Stimulated activated CD4-positive, alpha-beta T cell treated with anti-CD3 and anti-CD28 coated beads, TNF-alpha, amount 100 ng/mL, for 1 hour (primary cell): ENCODE data around the gene MMP2.

Experiments
- DNase-seq, 3 donors: peaks; one replicate each; pipeline ENCODE4 v3.0.0-alpha.2; 2020; ENCODE audit warnings: low read depth in 3 of 3, low spot score in 1 of 3

The MMP2 gene

GRCh38 chr16:55478827-55479429 lies at the start of gene MMP2:
MMP2 (plus strand) TSS chr16:55479198; CDS start chr16:55479480, 282 bp downstream.
- no peak for DNase-seq

- no peak for DNase-seq
Observed at GRCh38 chr16:55433030-55433429, 46.0 kb upstream of the MMP2 start.

- no peak for DNase-seq
Observed at GRCh38 chr16:55433535-55433934, 45.5 kb upstream of the MMP2 start.

- DNase-seq: no peak
Observed at GRCh38 chr16:55434000-55434399, 45.0 kb upstream of the MMP2 start.

GRCh38 chr16:55435387-55435786 lies 43.6 kb upstream of the MMP2 start:
- DNase-seq: no peak

GRCh38 chr16:55436587-55436986 lies 42.4 kb upstream of the MMP2 start:
- no peak for DNase-seq

GRCh38 chr16:55437625-55438024 lies 41.4 kb upstream of the MMP2 start:
- no peak for DNase-seq

GRCh38 chr16:55438281-55438680 lies 40.7 kb upstream of the MMP2 start:
- no peak for DNase-seq

GRCh38 chr16:55439101-55439690 lies 39.8 kb upstream of the MMP2 start:
- no peak for DNase-seq

GRCh38 chr16:55443434-55444346 lies 35.3 kb upstream of the MMP2 start:
- DNase-seq: no peak

GRCh38 chr16:55444754-55445485 lies 34.1 kb upstream of the MMP2 start:
- no peak for DNase-seq

GRCh38 chr16:55447231-55447630 lies 31.8 kb upstream of the MMP2 start:
- no peak for DNase-seq

GRCh38 chr16:55452996-55453395 lies 26.0 kb upstream of the MMP2 start:
- DNase-seq: no peak

GRCh38 chr16:55453909-55454308 lies 25.1 kb upstream of the MMP2 start:
- DNase-seq: no peak

GRCh38 chr16:55454861-55455260 lies 24.1 kb upstream of the MMP2 start:
- no peak for DNase-seq

GRCh38 chr16:55462241-55462640 lies 16.8 kb upstream of the MMP2 start:
- no peak for DNase-seq

- no peak for DNase-seq
Observed at GRCh38 chr16:55464375-55464774, 14.6 kb upstream of the MMP2 start.

GRCh38 chr16:55465077-55465896 lies 13.7 kb upstream of the MMP2 start:
- DNase-seq: peak; percentile 30 to 81 (median 55)

- DNase-seq: no peak
Observed at GRCh38 chr16:55466209-55466608, 12.8 kb upstream of the MMP2 start.

- no peak for DNase-seq
Observed at GRCh38 chr16:55467898-55468297, 11.1 kb upstream of the MMP2 start.
